ENCODE measurements around the gene EIF2S1.
"Not testable (repeated sequence)": the region's sequence is repeated elsewhere in the genome, so short reads cannot be mapped to it uniquely, and the experiment has no call there.

The EIF2S1 gene

GRCh38 chr14:67413806-67414769, 54.0 kb downstream of the EIF2S1 start:
- DNase-seq = no peak

DNA sequence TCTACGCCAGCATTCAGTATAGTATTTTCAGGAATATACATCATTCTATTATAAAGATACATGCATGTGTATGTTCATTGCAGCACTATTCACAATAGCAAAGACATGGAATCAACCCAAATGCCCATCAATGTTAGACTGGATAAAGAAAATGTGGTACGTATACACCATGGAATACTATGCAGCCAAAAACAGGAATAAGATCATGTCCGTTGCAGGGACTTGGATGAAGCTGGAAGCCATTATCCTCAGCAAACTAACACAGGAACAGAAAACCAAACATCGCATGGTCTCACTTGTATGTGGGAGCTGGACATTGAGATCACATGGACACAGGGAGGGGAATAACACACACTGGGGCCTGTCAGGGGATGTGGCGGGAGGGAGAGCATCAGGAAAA, 55.5 kb downstream of the EIF2S1 start:
- not testable (repeated sequence) for DNase-seq

GRCh38 chr14:67416085-67416484, 56.0 kb downstream of the EIF2S1 start:
- no peak for DNase-seq

GRCh38 chr14:67416810-67417209, 56.7 kb downstream of the EIF2S1 start:
- no peak for DNase-seq

DNA sequence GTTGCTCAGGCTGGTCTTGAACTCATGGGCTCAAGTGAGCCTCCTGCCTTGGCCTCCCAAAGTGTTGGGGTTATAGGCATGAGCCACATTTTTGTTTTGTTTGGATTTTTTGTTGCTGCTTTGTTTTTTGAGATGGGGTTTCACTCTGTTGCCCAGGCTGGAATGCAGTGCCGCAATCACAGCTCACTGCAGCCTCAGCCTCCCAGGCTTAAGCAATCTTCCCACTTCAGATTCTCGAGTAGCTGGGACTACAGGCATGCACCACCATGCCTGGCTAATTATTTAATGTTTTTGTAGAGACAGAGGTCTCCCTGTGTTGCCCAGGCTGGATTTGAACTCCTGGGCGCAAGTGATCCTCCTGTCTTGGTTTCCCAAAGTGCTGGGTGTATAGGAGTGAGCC, 57.5 kb downstream of the EIF2S1 start:
- DNase-seq = no peak

DNA sequence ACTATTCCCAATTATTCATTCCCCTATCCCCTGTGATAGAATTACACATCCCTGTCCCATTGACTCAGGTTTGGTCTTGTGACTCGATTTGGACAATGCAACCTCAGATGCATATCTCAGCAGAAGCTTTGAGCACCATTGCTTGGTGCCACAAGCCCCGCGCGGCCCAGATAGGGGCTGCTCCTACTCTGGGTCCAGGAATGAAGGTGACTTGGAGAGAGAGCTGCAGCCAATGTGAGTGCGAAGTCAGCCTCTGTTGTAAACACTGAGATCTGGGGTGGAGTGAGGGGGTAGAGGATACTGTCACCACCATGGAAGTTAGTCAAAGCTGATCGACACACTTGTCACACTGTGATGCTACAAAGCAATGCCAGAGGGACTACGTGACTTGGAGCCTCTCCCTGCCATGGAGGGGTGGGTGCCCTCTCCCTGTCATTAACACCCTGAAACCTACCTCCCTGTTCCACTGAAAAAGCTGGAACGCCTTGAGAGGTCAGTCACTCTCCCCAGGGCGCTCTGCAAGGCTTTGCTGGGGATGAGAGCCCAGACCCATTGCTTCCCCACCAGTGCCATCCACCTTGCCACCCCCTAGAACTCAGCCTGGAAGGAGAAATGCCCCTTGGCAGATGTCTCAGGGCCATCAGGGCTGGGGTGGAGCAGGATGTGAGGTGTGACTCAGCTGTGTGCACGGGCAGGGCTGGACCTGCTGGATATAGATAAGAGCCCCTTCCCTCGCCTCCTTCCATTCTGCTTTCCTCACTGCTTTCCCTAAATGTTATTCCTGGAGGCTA, 58.5 kb downstream of the EIF2S1 start:
- DNase-seq = no peak

GRCh38 chr14:67420102-67420739, 60.1 kb downstream of the EIF2S1 start:
- DNase-seq = peak in 1 of 2 experiments; percentile 28

GRCh38 chr14:67421356-67422224, 61.5 kb downstream of the EIF2S1 start:
- no peak for DNase-seq

DNA sequence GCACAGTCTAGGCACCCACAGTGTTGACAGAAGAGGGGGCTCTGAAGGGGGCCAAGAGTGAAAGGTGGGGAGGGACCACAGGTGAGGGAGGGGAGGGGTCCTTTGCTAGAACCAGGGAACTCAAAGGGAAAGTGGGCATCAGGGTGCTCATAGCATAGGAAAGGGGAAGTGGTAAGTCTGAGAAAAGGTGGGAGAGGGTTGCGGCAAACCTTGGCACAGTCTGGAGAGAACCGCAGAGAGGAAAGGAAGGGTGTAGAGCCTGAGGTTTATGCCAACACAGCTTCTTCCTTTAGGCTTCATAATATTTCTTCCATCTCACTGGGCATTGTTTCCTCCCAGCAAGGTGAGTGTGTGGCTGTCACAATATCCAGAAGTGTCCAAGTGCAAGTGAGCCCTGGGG, 63.3 kb downstream of the EIF2S1 start:
- no peak for DNase-seq

DNA sequence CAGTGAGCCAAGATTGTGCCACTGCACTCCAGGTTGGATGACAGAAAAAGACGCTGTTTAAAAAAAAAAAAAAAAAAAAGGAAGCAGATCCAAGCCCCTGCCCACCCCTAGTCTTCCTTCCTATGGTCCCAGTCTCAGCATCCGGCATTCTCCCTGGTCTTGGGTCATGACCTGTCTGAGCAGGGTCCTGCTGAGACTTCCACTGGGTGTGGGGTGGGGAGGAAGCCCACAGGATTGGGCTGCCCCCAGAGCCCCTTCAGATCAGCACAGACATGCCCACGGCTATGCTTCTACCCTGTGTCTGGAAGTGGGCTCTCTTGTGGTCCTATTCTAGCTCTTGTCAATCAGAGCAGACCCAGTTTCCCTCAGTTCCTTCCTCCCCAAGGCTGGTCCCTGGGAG, 64.4 kb downstream of the EIF2S1 start:
- no peak for DNase-seq

DNA sequence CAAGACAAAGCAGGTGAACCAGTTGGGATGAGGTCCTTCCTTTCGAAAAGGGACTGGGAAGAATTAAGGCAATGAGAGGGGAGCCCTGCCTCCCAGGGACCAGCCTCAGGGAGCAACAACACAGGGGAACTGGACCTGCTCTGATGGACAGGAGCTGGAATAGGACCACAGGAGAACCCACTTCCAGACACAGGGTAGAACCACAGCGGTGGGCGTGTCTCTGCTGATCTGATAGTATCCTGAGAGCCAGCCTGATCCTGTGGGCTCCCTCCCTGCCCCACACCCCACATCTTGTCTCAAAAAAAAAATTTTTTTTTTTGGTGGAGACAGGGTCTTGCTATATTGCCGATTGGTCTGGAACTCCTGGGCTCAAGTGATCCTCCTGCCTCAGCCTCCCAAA, 65.5 kb downstream of the EIF2S1 start:
- DNase-seq = no peak

DNA sequence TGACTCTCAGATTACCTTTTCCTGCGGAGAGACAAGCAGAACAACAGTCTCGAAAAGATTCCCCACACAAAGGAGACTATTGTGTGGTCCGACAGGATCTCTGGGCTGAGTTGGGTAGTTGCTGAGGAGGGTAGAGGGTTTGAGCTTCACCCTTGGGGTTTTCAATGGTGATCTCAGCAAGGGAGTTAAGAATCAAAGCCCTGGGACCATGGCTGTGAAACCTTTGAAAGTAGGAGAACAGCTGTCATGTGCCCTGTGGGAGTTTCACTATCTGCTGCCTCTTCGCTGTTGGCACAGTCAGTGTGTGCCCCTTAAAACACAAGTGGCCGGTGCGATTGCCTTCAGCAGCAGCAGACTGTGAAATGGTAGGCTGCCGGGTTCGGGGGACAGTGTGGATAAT, 66.0 kb downstream of the EIF2S1 start:
- no peak for DNase-seq

DNA sequence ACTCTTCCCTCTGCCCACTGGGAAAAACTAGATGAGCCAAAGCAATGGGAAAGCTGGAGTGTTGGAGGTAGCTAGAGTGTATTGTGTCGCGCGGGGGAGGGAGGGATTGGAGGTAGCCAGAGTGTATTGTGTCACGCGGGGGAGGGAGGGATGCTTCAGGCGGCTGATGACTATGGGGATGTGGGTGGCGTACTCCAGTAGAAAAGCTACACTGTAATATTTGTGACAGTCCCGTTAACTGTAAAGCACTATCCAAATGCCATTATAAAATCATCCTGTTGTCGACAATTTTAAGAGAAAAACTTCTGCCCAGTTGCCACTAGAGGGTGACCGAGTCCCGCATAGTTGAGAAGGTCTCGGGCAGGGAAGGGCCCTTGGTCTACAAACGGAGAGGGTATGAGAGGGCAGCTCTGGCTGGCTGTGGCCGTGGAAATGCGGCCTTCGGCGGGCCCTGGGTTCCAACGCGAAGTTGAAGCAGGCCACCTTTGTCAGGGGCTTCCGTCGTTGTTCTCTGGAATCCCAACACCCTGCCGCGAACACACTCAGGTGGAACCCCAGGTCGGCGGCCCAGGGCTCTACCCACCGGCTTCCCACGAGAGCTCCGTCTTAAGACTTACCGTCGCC, 67.0 kb downstream of the EIF2S1 start:
- peak; percentile 76 to 79 for DNase-seq

- DNase-seq = no peak
These were observed 68.4 kb downstream of the EIF2S1 start for GRCh38 chr14:67428501-67429031.

DNA sequence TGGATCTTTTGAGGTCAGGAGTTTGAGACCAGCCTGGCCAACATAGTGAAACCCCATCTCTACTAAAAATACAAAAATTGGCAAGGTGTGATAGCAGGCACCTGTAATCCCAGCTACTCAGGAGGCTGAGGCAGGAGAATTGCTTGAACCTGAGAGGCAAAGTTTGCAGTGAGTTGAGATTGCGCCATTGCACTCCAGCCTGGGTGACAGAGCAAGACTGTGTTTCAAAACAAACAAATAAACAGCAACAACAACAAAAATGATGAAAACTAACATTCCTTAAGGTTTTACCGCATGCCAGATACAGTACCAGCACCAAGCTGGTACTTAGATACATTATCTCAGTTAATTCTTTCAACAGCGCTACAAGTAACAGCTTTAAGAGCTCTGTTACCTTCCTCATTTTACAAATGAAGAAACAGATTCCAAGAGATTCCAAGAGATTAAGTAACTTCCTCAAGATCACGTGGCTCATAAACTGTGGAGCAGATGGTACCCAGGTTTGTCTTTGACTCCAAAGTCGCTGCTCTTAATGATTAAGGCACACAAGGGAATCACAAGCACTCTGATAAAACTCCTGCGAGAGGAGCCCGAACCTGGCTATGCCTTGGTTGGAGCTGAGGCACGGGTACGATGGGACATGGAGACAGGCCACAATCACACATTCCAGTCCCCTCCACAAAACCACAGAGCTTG, 69.5 kb downstream of the EIF2S1 start:
- no peak for DNase-seq

DNA sequence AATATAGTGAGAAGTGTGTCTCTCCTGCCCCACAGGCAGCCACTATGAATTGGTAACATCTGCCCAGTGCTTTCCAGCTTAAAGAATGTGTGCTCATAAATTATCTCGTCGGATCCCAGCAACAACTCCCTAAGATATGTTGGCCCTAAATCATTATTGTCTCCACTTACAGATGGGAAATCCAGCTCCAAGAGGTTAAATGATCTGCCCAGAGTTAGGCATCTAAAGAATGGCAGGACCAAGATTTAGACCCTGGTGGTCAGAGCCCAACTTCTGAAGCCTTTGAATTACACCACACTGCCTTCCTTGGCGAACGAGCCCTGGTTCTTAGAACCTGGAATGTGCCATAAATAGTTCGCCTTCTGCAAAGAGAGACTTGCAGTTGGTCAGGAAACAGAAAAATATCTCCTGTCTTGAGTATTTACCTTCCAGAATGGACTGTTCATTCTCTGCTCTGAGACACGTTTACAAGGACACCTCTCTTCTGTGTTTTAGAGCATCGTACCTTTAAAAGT, 72.0 kb downstream of the EIF2S1 start:
- no peak for DNase-seq

DNA sequence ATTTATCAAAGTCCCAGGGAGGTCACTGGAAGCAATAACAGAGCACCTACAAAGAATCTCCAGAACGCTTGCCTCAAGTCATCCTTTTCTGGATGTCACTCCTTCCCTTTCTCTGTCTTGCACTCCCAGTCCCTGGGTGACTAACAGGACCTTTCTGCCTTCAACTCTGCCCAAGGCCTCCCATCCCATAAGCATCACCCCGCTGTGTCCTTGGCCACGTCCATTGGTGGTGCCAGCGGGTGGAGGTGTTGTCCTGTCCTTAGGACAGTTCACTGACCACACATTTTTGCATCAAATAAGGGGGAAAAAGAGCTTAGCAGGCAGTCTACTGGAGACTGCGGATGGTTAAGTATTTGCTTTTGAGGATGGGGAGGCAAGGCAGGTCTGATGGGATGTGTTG, 75.5 kb downstream of the EIF2S1 start:
- no peak for DNase-seq

Measured in SHP77 (cell line).